Astrocyte of the spinal cord (primary cell): ENCODE data around the gene EYA3.

ENCODE experiments used
- DNase-seq: peaks from one replicate; pipeline ENCODE4 v3.0.0; 2011; ENCODE audit warnings: low read depth, low spot score
- H3K4me3 ChIP-seq: 2 replicates; pipeline ENCODE4 v1.5.1; 2011; ENCODE audit warnings: low read depth, mild to moderate bottlenecking, low read length, moderate library complexity
- CTCF ChIP-seq: IDR thresholded peaks from 2 replicates; pipeline ENCODE4 v1.5.1; 2012; ENCODE audit warnings: low read depth, mild to moderate bottlenecking, low read length, inconsistent platforms
- in situ Hi-C: cut with HindIII; loops from 2 replicates; pipeline ENCODE4 v1.10.0; 2017; ENCODE audit warnings: low sequenced_read_pairs

Gene EYA3

GRCh38 chr1:28132171-28133167, 44.1 kb upstream of the EYA3 start:
- in situ Hi-C loops, result no loop called here
- H3K4me3 ChIP-seq, result no peak overlapping the region
- TF ChIP-seq CTCF, result no peak
- DNase-seq, result no peak

GRCh38 chr1:28130901-28131300, 42.5 kb upstream of the EYA3 start:
- in situ Hi-C loops, result no loop called here
- TF ChIP-seq CTCF, result no peak
- no peak overlapping the region for H3K4me3 ChIP-seq
- DNase-seq, result no peak

- peak; percentile 59 for DNase-seq
- no peak overlapping the region for H3K4me3 ChIP-seq
- no peak for TF ChIP-seq CTCF
- in situ Hi-C loops, result no loop called here
These were observed 40.7 kb upstream of the EYA3 start for GRCh38 chr1:28129150-28129549.

- DNase-seq, result no peak
These were observed 39.3 kb upstream of the EYA3 start for GRCh38 chr1:28127617-28128257.

GRCh38 chr1:28126783-28127490, 38.5 kb upstream of the EYA3 start:
- DNase-seq, result no peak
- TF ChIP-seq CTCF, result no peak
- H3K4me3 ChIP-seq, result no peak overlapping the region
- in situ Hi-C loops, result no loop called here

More at GRCh38 chr1:28127617-28128257, 39.3 kb upstream of the EYA3 start:
- in situ Hi-C loops, result no loop called here
- no peak overlapping the region for H3K4me3 ChIP-seq
- TF ChIP-seq CTCF, result no peak

DNA sequence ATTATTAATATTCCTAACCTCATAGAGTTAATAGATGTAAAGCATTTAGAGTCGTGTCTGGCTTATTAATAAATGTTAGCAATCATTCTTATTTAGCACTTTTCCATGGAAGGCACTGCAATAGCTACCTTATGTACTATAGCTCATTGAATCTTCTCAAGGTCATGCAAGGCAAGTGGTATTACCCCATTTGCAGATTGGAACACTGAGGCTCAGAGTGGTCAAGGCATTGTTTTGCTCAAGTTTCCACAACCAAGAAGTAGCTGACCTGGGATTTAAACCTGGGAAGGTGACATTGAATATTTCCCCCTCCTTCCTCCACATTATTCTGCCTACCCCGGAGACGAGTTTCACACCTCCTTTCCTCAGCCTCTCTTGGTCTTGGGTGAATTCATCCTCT, 37.8 kb upstream of the EYA3 start:
- in situ Hi-C loops, result no loop called here
- no peak for TF ChIP-seq CTCF
- no peak for DNase-seq
- no peak overlapping the region for H3K4me3 ChIP-seq
